SK-N-SH treated with all-trans-retinoic acid at 6 μM for 48 hours (cell line): ENCODE data around the gene GP1BA.
"Not testable (repeated sequence)": the region's sequence is repeated elsewhere in the genome, so short reads cannot be mapped to it uniquely, and the experiment has no call there.

Experiments
- ATAC-seq: fragments of 200-7000 bp; cut with Tn5 transposase; 3 replicates; pipeline ENCODE4 v1.9.1; 2020; ENCODE audit warnings: mild to moderate bottlenecking, moderate library complexity
- ARNTL ChIP-seq: fragments of 450-650 bp; formaldehyde crosslinking; IDR thresholded peaks from 2 replicates; pipeline ENCODE4 v1.5.0; 2020; ENCODE audit warnings: low read depth, mild to moderate bottlenecking, moderate library complexity, borderline replicate concordance
- BACH2 ChIP-seq: fragments of 250-450 bp; sonication (Bioruptor Pico); IDR thresholded peaks from 2 replicates; pipeline ENCODE4 v1.9.0; 2021; ENCODE audit warnings: mild to moderate bottlenecking, borderline replicate concordance
- CREB5 ChIP-seq: fragments of 250-450 bp; sonication (Bioruptor Pico); IDR thresholded peaks from 2 replicates; pipeline ENCODE4 v1.5.1; 2020; ENCODE audit warnings: low read depth, mild to moderate bottlenecking, moderate library complexity
- CSDC2 ChIP-seq: fragments of 250-450 bp; sonication (Bioruptor Pico); IDR thresholded peaks from 2 replicates; pipeline ENCODE4 v1.5.0; 2020; ENCODE audit warnings: mild to moderate bottlenecking, moderate library complexity
- CSRNP3 ChIP-seq: fragments of 250-450 bp; sonication (Bioruptor Pico); IDR thresholded peaks from 2 replicates; pipeline ENCODE4 v1.5.1; 2021; ENCODE audit warnings: mild to moderate bottlenecking, moderate library complexity
- ESRRG ChIP-seq: fragments of 250-450 bp; sonication (Bioruptor Pico); IDR thresholded peaks from 2 replicates; pipeline ENCODE4 v1.6.1; 2021; ENCODE audit warnings: mild to moderate bottlenecking
- GLIS3 ChIP-seq: fragments of 250-450 bp; sonication (Bioruptor Pico); IDR thresholded peaks from 2 replicates; pipeline ENCODE4 v1.5.0; 2020; ENCODE audit warnings: mild to moderate bottlenecking, moderate library complexity
- ISL1 ChIP-seq: fragments of 250-450 bp; sonication (Bioruptor Pico); IDR thresholded peaks from 2 replicates; pipeline ENCODE4 v2.1.2; 2022; ENCODE audit warnings: mild to moderate bottlenecking, moderate library complexity
- OSR1 ChIP-seq: fragments of 250-450 bp; sonication (Bioruptor Pico); IDR thresholded peaks from 2 replicates; pipeline ENCODE4 v1.8.0; 2022; ENCODE audit warnings: moderate library complexity, mild to moderate bottlenecking, inconsistent platforms
- PATZ1 ChIP-seq: fragments of 250-450 bp; sonication (Bioruptor Pico); IDR thresholded peaks from 2 replicates; pipeline ENCODE4 v1.8.0; 2020; ENCODE audit warnings: mild to moderate bottlenecking, moderate library complexity, borderline replicate concordance
- POU6F1 ChIP-seq: fragments of 250-450 bp; sonication (Bioruptor Pico); IDR thresholded peaks from 2 replicates; pipeline ENCODE4 v1.8.0; 2021; ENCODE audit warnings: low read depth, mild to moderate bottlenecking, moderate library complexity, borderline replicate concordance
- PPARA ChIP-seq: fragments of 250-450 bp; sonication (Bioruptor Pico); IDR thresholded peaks from 2 replicates; pipeline ENCODE4 v1.5.0; 2020; ENCODE audit warnings: mild to moderate bottlenecking, borderline replicate concordance
- RARB ChIP-seq: fragments of 250-450 bp; sonication (Bioruptor Pico); IDR thresholded peaks from 2 replicates; pipeline ENCODE4 v1.8.0; 2021; ENCODE audit warnings: mild to moderate bottlenecking, moderate library complexity
- SNAI2 ChIP-seq: fragments of 250-450 bp; sonication (Bioruptor Pico); IDR thresholded peaks from 2 replicates; pipeline ENCODE4 v1.5.0; 2020; ENCODE audit warnings: mild to moderate bottlenecking, moderate library complexity
- TCF4 ChIP-seq: fragments of 250-450 bp; sonication (Bioruptor Pico); IDR thresholded peaks from 2 replicates; pipeline ENCODE4 v1.8.0; 2021; ENCODE audit warnings: mild to moderate bottlenecking, moderate library complexity, borderline replicate concordance
- TOX ChIP-seq: fragments of 250-450 bp; sonication (Bioruptor Pico); IDR thresholded peaks from 2 replicates; pipeline ENCODE4 v1.8.0; 2021; ENCODE audit warnings: mild to moderate bottlenecking, moderate library complexity, borderline replicate concordance
- ZC3H10 ChIP-seq: fragments of 250-450 bp; sonication (Bioruptor Pico); IDR thresholded peaks from 2 replicates; pipeline ENCODE4 v1.5.1; 2021; ENCODE audit warnings: mild to moderate bottlenecking, moderate library complexity
- ZFP3 ChIP-seq: fragments of 250-450 bp; sonication (Bioruptor Pico); IDR thresholded peaks from 2 replicates; pipeline ENCODE4 v1.5.0; 2020; ENCODE audit warnings: mild to moderate bottlenecking, moderate library complexity
- ZFP30 ChIP-seq: fragments of 450-650 bp; formaldehyde crosslinking; IDR thresholded peaks from 2 replicates; pipeline ENCODE4 v1.5.0; 2022; ENCODE audit warnings: mild to moderate bottlenecking, moderate library complexity
- ZNF565 ChIP-seq: fragments of 450-650 bp; formaldehyde crosslinking; conservative IDR thresholded peaks from 2 replicates; pipeline ENCODE4 v1.5.0; 2020; ENCODE audit warnings: low read depth, mild to moderate bottlenecking, moderate library complexity
- ZNF70 ChIP-seq: fragments of 450-650 bp; formaldehyde crosslinking; IDR thresholded peaks from 2 replicates; pipeline ENCODE4 v1.5.0; 2020; ENCODE audit warnings: mild to moderate bottlenecking, moderate library complexity
- ZNF8 ChIP-seq: fragments of 450-650 bp; formaldehyde crosslinking; IDR thresholded peaks from 2 replicates; pipeline ENCODE4 v1.5.0; 2020; ENCODE audit warnings: mild to moderate bottlenecking, moderate library complexity

Gene GP1BA

GRCh38 chr17:4903051-4903818, 28.8 kb upstream of the GP1BA start, which contains the start of gene CHRNE:
Gene CHRNE, minus strand, starts transcription at chr17:4903098. Its CDS starts 35 bp downstream, at chr17:4903063.
- TF ChIP-seq ZC3H10 (CRISPR knock-in tag) (no peak), ISL1 (CRISPR knock-in tag) (no peak), OSR1 (CRISPR knock-in tag) (no peak), ZFP3 (no peak)
- peak; percentile 81 for ATAC-seq

GRCh38 chr17:4906642-4907041, 25.4 kb upstream of the GP1BA start:
- not testable (repeated sequence) for ATAC-seq
- TF ChIP-seq ZNF8 = peak; percentile 63; the same call in 1 of the 2 replicates

GRCh38 chr17:4908301-4908700, 23.8 kb upstream of the GP1BA start:
- TF ChIP-seq RARB (CRISPR knock-in tag) = no peak
- TF ChIP-seq ZFP30 (CRISPR knock-in tag) = no peak
- no peak for TF ChIP-seq ZFP3
- TF ChIP-seq ZNF70 = no peak
- no peak for TF ChIP-seq CSRNP3 (CRISPR knock-in tag)
- TF ChIP-seq ARNTL = no peak
- TF ChIP-seq GLIS3 (CRISPR knock-in tag) = no peak
- TF ChIP-seq SNAI2 (CRISPR knock-in tag) = no peak
- no peak for TF ChIP-seq BACH2
- TF ChIP-seq PATZ1 = no peak
- TF ChIP-seq CSDC2 (CRISPR knock-in tag) = no peak
- TF ChIP-seq CREB5 = no peak
- no peak for TF ChIP-seq OSR1 (CRISPR knock-in tag)
- no peak for TF ChIP-seq ZNF8
- TF ChIP-seq ZNF565 = no peak
- TF ChIP-seq PPARA (CRISPR knock-in tag) = no peak
- TF ChIP-seq ISL1 (CRISPR knock-in tag) = no peak
- no peak for TF ChIP-seq ESRRG
- ATAC-seq = no peak

GRCh38 chr17:4908711-4909496, 23.2 kb upstream of the GP1BA start:
- peak; percentile 99 for ATAC-seq
- TF ChIP-seq POU6F1 (CRISPR knock-in tag) = no peak
- TF ChIP-seq TCF4 (CRISPR knock-in tag) = peak; percentile 29; the same call in 1 of the 2 replicates

- ATAC-seq = no peak
- TF ChIP-seq PATZ1 = no peak
- no peak for TF ChIP-seq CSDC2 (CRISPR knock-in tag)
- no peak for TF ChIP-seq ESRRG
- no peak for TF ChIP-seq POU6F1 (CRISPR knock-in tag)
- no peak for TF ChIP-seq PPARA (CRISPR knock-in tag)
- TF ChIP-seq ZNF8 = no peak
- no peak for TF ChIP-seq TOX
- TF ChIP-seq ZFP30 (CRISPR knock-in tag) = no peak
- no peak for TF ChIP-seq ARNTL
- no peak for TF ChIP-seq ZFP3
- TF ChIP-seq ZNF70 = no peak
- no peak for TF ChIP-seq RARB (CRISPR knock-in tag)
- no peak for TF ChIP-seq CREB5
These were observed 18.1 kb upstream of the GP1BA start for GRCh38 chr17:4913994-4914393.
